Measurements from ENCODE around the gene GSN.

The GSN gene

GRCh38 chr9:121359351-121360294 lies 91.7 kb downstream of the GSN start:
- H3K27me3 ChIP-seq (ENCODE audit: control insufficient read depth in 2 of 2, insufficient read depth in 2 of 2, low read length in 2 of 2), result no peaks in the 10 kb centered on the region
- no peaks in the 10 kb centered on the region for H3K9me3 ChIP-seq (ENCODE audit: control insufficient read depth in 2 of 2, low read length in 2 of 2)
- H3K27ac ChIP-seq (ENCODE audit: low read depth in 2 of 2, low read length in 2 of 2), result peak overlapping the region; percentile 10 to 50
- H3K4me1 ChIP-seq (ENCODE audit: control insufficient read depth in 2 of 2, insufficient read depth in 2 of 2, low read length in 2 of 2), result peaks cover 16 to 24% of the 10 kb centered on the region in 2 donors
- H3K4me3 ChIP-seq (ENCODE audit: low read length in 2 of 2), result no peak overlapping the region
- H3K9ac ChIP-seq (ENCODE audit: low read depth in 1 of 2, low read length in 2 of 2), result no peak overlapping the region
- no peaks in the 10 kb centered on the region for H3K36me3 ChIP-seq (ENCODE audit: control insufficient read depth in 2 of 2, insufficient read depth in 2 of 2, low read length in 2 of 2)

GRCh38 chr9:121360601-121361374 lies 92.8 kb downstream of the GSN start:
- no peaks in the 10 kb centered on the region for H3K36me3 ChIP-seq (ENCODE audit: control insufficient read depth in 2 of 2, insufficient read depth in 2 of 2, low read length in 2 of 2)
- no peak overlapping the region for H3K4me3 ChIP-seq (ENCODE audit: low read length in 2 of 2)
- H3K9me3 ChIP-seq (ENCODE audit: control insufficient read depth in 2 of 2, low read length in 2 of 2), result no peaks in the 10 kb centered on the region
- peak overlapping the region; percentile 19 to 53 for H3K27ac ChIP-seq (ENCODE audit: low read depth in 2 of 2, low read length in 2 of 2)
- H3K27me3 ChIP-seq (ENCODE audit: control insufficient read depth in 2 of 2, insufficient read depth in 2 of 2, low read length in 2 of 2), result no peaks in the 10 kb centered on the region
- H3K4me1 ChIP-seq (ENCODE audit: control insufficient read depth in 2 of 2, insufficient read depth in 2 of 2, low read length in 2 of 2), result peaks cover 13 to 24% of the 10 kb centered on the region in 2 donors
- no peak overlapping the region for H3K9ac ChIP-seq (ENCODE audit: low read depth in 1 of 2, low read length in 2 of 2)

- Histone ChIP-seq H3K4me3 (ENCODE audit: low read length in 2 of 2) (no peak overlapping the region), H3K36me3 (ENCODE audit: control insufficient read depth in 2 of 2, insufficient read depth in 2 of 2, low read length in 2 of 2) (no peaks in the 10 kb centered on the region), H3K27ac (ENCODE audit: low read depth in 2 of 2, low read length in 2 of 2) (peak overlapping the region; percentile 70 to 71), H3K27me3 (ENCODE audit: control insufficient read depth in 2 of 2, insufficient read depth in 2 of 2, low read length in 2 of 2) (no peaks in the 10 kb centered on the region), H3K9me3 (ENCODE audit: control insufficient read depth in 2 of 2, low read length in 2 of 2) (no peaks in the 10 kb centered on the region), H3K9ac (ENCODE audit: low read depth in 1 of 2, low read length in 2 of 2) (no peak overlapping the region), H3K4me1 (ENCODE audit: control insufficient read depth in 2 of 2, insufficient read depth in 2 of 2, low read length in 2 of 2) (peaks cover 20% of the 10 kb centered on the region in 2 donors)
These were observed 95.1 kb downstream of the GSN start for GRCh38 chr9:121362813-121363621.

GRCh38 chr9:121363622-121363961 lies 95.6 kb downstream of the GSN start:
- Histone ChIP-seq H3K9ac (ENCODE audit: low read depth in 1 of 2, low read length in 2 of 2) (no peak overlapping the region), H3K4me3 (ENCODE audit: low read length in 2 of 2) (no peak overlapping the region), H3K27ac (ENCODE audit: low read depth in 2 of 2, low read length in 2 of 2) (peak overlapping the region; percentile 31 to 71), H3K9me3 (ENCODE audit: control insufficient read depth in 2 of 2, low read length in 2 of 2) (no peaks in the 10 kb centered on the region), H3K4me1 (ENCODE audit: control insufficient read depth in 2 of 2, insufficient read depth in 2 of 2, low read length in 2 of 2) (peaks cover 20 to 23% of the 10 kb centered on the region in 2 donors), H3K36me3 (ENCODE audit: control insufficient read depth in 2 of 2, insufficient read depth in 2 of 2, low read length in 2 of 2) (no peaks in the 10 kb centered on the region), H3K27me3 (ENCODE audit: control insufficient read depth in 2 of 2, insufficient read depth in 2 of 2, low read length in 2 of 2) (no peaks in the 10 kb centered on the region)

- no peaks in the 10 kb centered on the region for H3K27me3 ChIP-seq (ENCODE audit: control insufficient read depth in 2 of 2, insufficient read depth in 2 of 2, low read length in 2 of 2)
- no peaks in the 10 kb centered on the region for H3K9me3 ChIP-seq (ENCODE audit: control insufficient read depth in 2 of 2, low read length in 2 of 2)
- no peaks in the 10 kb centered on the region for H3K36me3 ChIP-seq (ENCODE audit: control insufficient read depth in 2 of 2, insufficient read depth in 2 of 2, low read length in 2 of 2)
- no peak overlapping the region for H3K4me3 ChIP-seq (ENCODE audit: low read length in 2 of 2)
- H3K9ac ChIP-seq (ENCODE audit: low read depth in 1 of 2, low read length in 2 of 2), result no peak overlapping the region
- H3K27ac ChIP-seq (ENCODE audit: low read depth in 2 of 2, low read length in 2 of 2), result peak overlapping the region; percentile 31 to 71
- peaks cover 20 to 23% of the 10 kb centered on the region in 2 donors for H3K4me1 ChIP-seq (ENCODE audit: control insufficient read depth in 2 of 2, insufficient read depth in 2 of 2, low read length in 2 of 2)
These were observed 96.1 kb downstream of the GSN start for GRCh38 chr9:121364077-121364476.

GRCh38 chr9:121364886-121365285 lies 96.9 kb downstream of the GSN start:
- no peaks in the 10 kb centered on the region for H3K36me3 ChIP-seq (ENCODE audit: control insufficient read depth in 2 of 2, insufficient read depth in 2 of 2, low read length in 2 of 2)
- peak overlapping the region in 1 of 2 donors; percentile 0 for H3K27ac ChIP-seq (ENCODE audit: low read depth in 2 of 2, low read length in 2 of 2)
- no peak overlapping the region for H3K4me3 ChIP-seq (ENCODE audit: low read length in 2 of 2)
- no peak overlapping the region for H3K9ac ChIP-seq (ENCODE audit: low read depth in 1 of 2, low read length in 2 of 2)
- no peaks in the 10 kb centered on the region for H3K9me3 ChIP-seq (ENCODE audit: control insufficient read depth in 2 of 2, low read length in 2 of 2)
- peaks cover 20 to 26% of the 10 kb centered on the region in 2 donors for H3K4me1 ChIP-seq (ENCODE audit: control insufficient read depth in 2 of 2, insufficient read depth in 2 of 2, low read length in 2 of 2)
- no peaks in the 10 kb centered on the region for H3K27me3 ChIP-seq (ENCODE audit: control insufficient read depth in 2 of 2, insufficient read depth in 2 of 2, low read length in 2 of 2)

- no peak overlapping the region for H3K9ac ChIP-seq (ENCODE audit: low read depth in 1 of 2, low read length in 2 of 2)
- H3K4me1 ChIP-seq (ENCODE audit: control insufficient read depth in 2 of 2, insufficient read depth in 2 of 2, low read length in 2 of 2), result peaks cover 20 to 26% of the 10 kb centered on the region in 2 donors
- no peaks in the 10 kb centered on the region for H3K36me3 ChIP-seq (ENCODE audit: control insufficient read depth in 2 of 2, insufficient read depth in 2 of 2, low read length in 2 of 2)
- no peaks in the 10 kb centered on the region for H3K9me3 ChIP-seq (ENCODE audit: control insufficient read depth in 2 of 2, low read length in 2 of 2)
- H3K4me3 ChIP-seq (ENCODE audit: low read length in 2 of 2), result no peak overlapping the region
- H3K27ac ChIP-seq (ENCODE audit: low read depth in 2 of 2, low read length in 2 of 2), result no peak overlapping the region
- no peaks in the 10 kb centered on the region for H3K27me3 ChIP-seq (ENCODE audit: control insufficient read depth in 2 of 2, insufficient read depth in 2 of 2, low read length in 2 of 2)
These were observed 97.6 kb downstream of the GSN start for GRCh38 chr9:121365564-121365963.

GRCh38 chr9:121366611-121367192 lies 98.7 kb downstream of the GSN start:
- H3K9me3 ChIP-seq (ENCODE audit: control insufficient read depth in 2 of 2, low read length in 2 of 2), result no peaks in the 10 kb centered on the region
- H3K4me1 ChIP-seq (ENCODE audit: control insufficient read depth in 2 of 2, insufficient read depth in 2 of 2, low read length in 2 of 2), result peaks cover 20 to 27% of the 10 kb centered on the region in 2 donors
- H3K27ac ChIP-seq (ENCODE audit: low read depth in 2 of 2, low read length in 2 of 2), result no peak overlapping the region

GRCh38 chr9:121367306-121368137 lies 99.6 kb downstream of the GSN start:
- Histone ChIP-seq H3K27ac (ENCODE audit: low read depth in 2 of 2, low read length in 2 of 2) (peak overlapping the region; percentile 52 to 92), H3K4me3 (ENCODE audit: low read length in 2 of 2) (peak overlapping the region; percentile 43 to 70), H3K36me3 (ENCODE audit: control insufficient read depth in 2 of 2, insufficient read depth in 2 of 2, low read length in 2 of 2) (no peaks in the 10 kb centered on the region), H3K9me3 (ENCODE audit: control insufficient read depth in 2 of 2, low read length in 2 of 2) (no peaks in the 10 kb centered on the region), H3K9ac (ENCODE audit: low read depth in 1 of 2, low read length in 2 of 2) (peak overlapping the region in 1 of 2 donors; percentile 50), H3K4me1 (ENCODE audit: control insufficient read depth in 2 of 2, insufficient read depth in 2 of 2, low read length in 2 of 2) (peaks cover 24 to 35% of the 10 kb centered on the region in 2 donors), H3K27me3 (ENCODE audit: control insufficient read depth in 2 of 2, insufficient read depth in 2 of 2, low read length in 2 of 2) (no peaks in the 10 kb centered on the region)

More at GRCh38 chr9:121366611-121367192, 98.7 kb downstream of the GSN start:
- Histone ChIP-seq H3K27me3 (ENCODE audit: control insufficient read depth in 2 of 2, insufficient read depth in 2 of 2, low read length in 2 of 2) (no peaks in the 10 kb centered on the region), H3K4me3 (ENCODE audit: low read length in 2 of 2) (peak overlapping the region in 1 of 2 donors; percentile 20), H3K36me3 (ENCODE audit: control insufficient read depth in 2 of 2, insufficient read depth in 2 of 2, low read length in 2 of 2) (no peaks in the 10 kb centered on the region), H3K9ac (ENCODE audit: low read depth in 1 of 2, low read length in 2 of 2) (no peak overlapping the region)

Measured in mucosa of rectum (tissue), 2 donors.